K562 (cell line): ENCODE results near the gene VPS41. TPM values are rescaled to one million over a fixed set of nuclear protein-coding genes. Genes with fewer than 3 reads are reported as not detected.

Source experiments
- EWSR1 ChIP-seq: fragments of 450-650 bp; IDR thresholded peaks from 2 replicates; pipeline ENCODE4 v1.6.1; 2018; ENCODE audit warnings: borderline replicate concordance, mild to moderate bottlenecking, low read depth, moderate library complexity; ENCODE audit not compliant: partially characterized antibody
- HDAC2 ChIP-seq: fragments of 450-650 bp; IDR thresholded peaks from 2 replicates; pipeline ENCODE4 v1.6.1; 2016; ENCODE audit warnings: mild to moderate bottlenecking
- HEY1 ChIP-seq: fragments of 250-450 bp; sonication (Bioruptor Pico); IDR thresholded peaks from 2 replicates; pipeline ENCODE4 v1.5.0; 2020; ENCODE audit warnings: mild to moderate bottlenecking, moderate library complexity, borderline replicate concordance
- KLF13 ChIP-seq: fragments of 450-650 bp; IDR thresholded peaks from 2 replicates; pipeline ENCODE4 v1.6.1; 2016; ENCODE audit warnings: missing genetic modification characterization, low read depth, mild to moderate bottlenecking, missing compliant biosample characterization, moderate library complexity, borderline replicate concordance
- MAFF ChIP-seq: IDR thresholded peaks from 2 replicates; pipeline ENCODE4 v1.6.1; 2012; ENCODE audit warnings: low read length, improper control_type of control experiment
- NFIX ChIP-seq: fragments of 250-450 bp; sonication (Bioruptor Pico); IDR thresholded peaks from 2 replicates; pipeline ENCODE4 v1.4.0; 2020; ENCODE audit warnings: low read depth, mild to moderate bottlenecking, moderate library complexity
- POLR2G ChIP-seq: fragments of 200-400 bp; formaldehyde crosslinking; IDR thresholded peaks from 2 replicates; pipeline ENCODE4 v1.6.1; 2017; ENCODE audit warnings: low read depth, mild to moderate bottlenecking, antibody characterized with exemption, low read length, moderate library complexity
- SMARCB1 ChIP-seq: IDR thresholded peaks from 2 replicates; pipeline ENCODE4 v1.6.1; 2011; ENCODE audit warnings: improper control_type of control experiment, low read depth; ENCODE audit not compliant: insufficient read length
- SNIP1 ChIP-seq: fragments of 450-650 bp; IDR thresholded peaks from 2 replicates; pipeline ENCODE4 v1.7.1; 2017; ENCODE audit warnings: low read depth, mild to moderate bottlenecking
- SRF ChIP-seq, 2 experiments: fragments of 250-450, 450-650 bp in 1 of 2; sonication (Bioruptor Pico) in 1 of 2; sonication (generic) in 1 of 2; formaldehyde crosslinking; IDR thresholded peaks; 2 replicates each; pipeline versions ENCODE4 v1.5.0 to v1.5.1; 2020 to 2022; ENCODE audit warnings: mild to moderate bottlenecking in 1 of 2, missing genetic modification reagents in 1 of 2
- STAG1 ChIP-seq: sonication (generic); formaldehyde crosslinking; IDR thresholded peaks from 2 replicates; pipeline ENCODE4 v1.5.0; 2020; ENCODE audit warnings: missing genetic modification reagents, borderline replicate concordance
- TBL1XR1 ChIP-seq, 2 experiments: IDR thresholded peaks; 2 replicates each; pipeline ENCODE4 v1.6.1; 2012; ENCODE audit warnings: improper control_type of control experiment in 2 of 2, low read length in 2 of 2, mild to moderate bottlenecking in 1 of 2
- TSC22D4 ChIP-seq: fragments of 450-650 bp; IDR thresholded peaks from 2 replicates; pipeline ENCODE4 v1.6.1; 2016; ENCODE audit warnings: missing genetic modification characterization, missing biosample characterization, control low read depth
- ZNF12 ChIP-seq: sonication (generic); formaldehyde crosslinking; IDR thresholded peaks from 2 replicates; pipeline ENCODE4 v1.4.0; 2020; ENCODE audit warnings: mild to moderate bottlenecking, missing genetic modification reagents
- ZNF347 ChIP-seq: fragments of 450-650 bp; formaldehyde crosslinking; IDR thresholded peaks from 2 replicates; pipeline ENCODE4 v1.4.0; 2020; ENCODE audit warnings: low read depth, mild to moderate bottlenecking, moderate library complexity
- ZNF79 ChIP-seq: fragments of 250-450 bp; sonication (Bioruptor Pico); IDR thresholded peaks from 2 replicates; pipeline ENCODE4 v1.4.0; 2020; ENCODE audit warnings: low read depth, mild to moderate bottlenecking, moderate library complexity
- polyA plus RNA-seq, 8 experiments: library from polyadenylated mRNA; depleted of rRNA in 4 of 8; stranded (reverse) in 5 of 8; unstranded in 3 of 8; fragments of >200 nt; fragmentation: Nextera tagmentation in 2 of 8; fragmentation: Illumina TruSeq in 1 of 8; extraction: Ambion mirVana in 2 of 8; extraction: Trizol in 1 of 8; gene quantifications; 2 replicates each; pipeline versions ENCODE4 v1.2.1 to v1.2.3, GENCODE V29; 2011 to 2014; ENCODE audit warnings: inconsistent platforms in 1 of 8, missing spikeins in 1 of 8
- total RNA-seq, 7 experiments: library from RNA; depleted of rRNA in 6 of 7; stranded (reverse); fragments of >200 nt in 6 of 7; fragmentation: Illumina TruSeq in 2 of 7; extraction: Trizol in 2 of 7; gene quantifications; 2 replicates each; pipeline versions ENCODE4 v1.2.1 to v1.2.3, GENCODE V29; 2011 to 2021; ENCODE audit warnings: low replicate concordance in 1 of 7
- TF ChIP-seq, protein P1 (sequence below): fragments of 450-650 bp; formaldehyde crosslinking; IDR thresholded peaks from 2 replicates; pipeline ENCODE4 v1.4.0; 2022; ENCODE audit warnings: mild to moderate bottlenecking, moderate library complexity
- TF ChIP-seq, protein P2 (sequence below): sonication (generic); IDR thresholded peaks from 2 replicates; pipeline ENCODE4 v1.6.1; 2016
- TF ChIP-seq, protein P3 (sequence below), 3 experiments: fragments of 200-800 bp in 1 of 3; fragments of 250-450 bp in 1 of 3; fragments of 450-650 bp in 1 of 3; sonication (Bioruptor Pico) in 1 of 3; sonication (Bioruptor generic) in 1 of 3; formaldehyde crosslinking in 1 of 3; IDR thresholded peaks; 2 replicates each; pipeline versions ENCODE4 v1.6.1 to v1.8.0; 2016 to 2022; ENCODE audit warnings: mild to moderate bottlenecking in 2 of 3, missing genetic modification characterization in 2 of 3, missing compliant biosample characterization in 1 of 3, moderate library complexity in 1 of 3
- TF ChIP-seq, protein P4 (sequence below): sonication (generic); formaldehyde crosslinking; IDR thresholded peaks from 2 replicates; pipeline ENCODE4 v1.8.0; 2022; ENCODE audit warnings: missing genetic modification reagents, mild to moderate bottlenecking, borderline replicate concordance

VPS41 gene
- total and polyA plus RNA-seq, 9 of the 15 experiments (the other 6 are each of a cell fraction or from before 2014, with no cell fraction given) = 17.7 to 46.8 (median 32.1) TPM

DNA sequence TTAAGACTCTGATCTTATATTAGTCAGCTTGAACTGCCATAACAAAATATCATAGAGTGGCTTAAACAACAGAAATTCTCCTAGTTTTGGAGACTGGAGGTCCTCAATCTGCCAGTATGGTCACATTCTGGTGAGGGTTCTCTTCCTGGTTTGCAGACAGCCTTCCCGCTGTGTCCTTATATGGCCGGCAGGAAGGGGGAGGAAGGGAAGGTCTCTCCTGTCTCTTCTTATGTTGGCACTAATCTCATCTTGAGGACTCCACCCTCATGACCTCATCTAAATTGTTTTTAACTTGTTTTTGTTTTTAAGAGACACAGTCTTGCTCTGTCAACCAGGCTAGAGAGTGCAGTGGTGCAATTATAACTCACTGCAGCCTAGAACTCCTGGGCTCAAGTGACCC is 53.1 kb downstream of the VPS41 start (continued):
- TF ChIP-seq ZNF12 (CRISPR knock-in tag) = no peak
- TF ChIP-seq, protein P1, sequence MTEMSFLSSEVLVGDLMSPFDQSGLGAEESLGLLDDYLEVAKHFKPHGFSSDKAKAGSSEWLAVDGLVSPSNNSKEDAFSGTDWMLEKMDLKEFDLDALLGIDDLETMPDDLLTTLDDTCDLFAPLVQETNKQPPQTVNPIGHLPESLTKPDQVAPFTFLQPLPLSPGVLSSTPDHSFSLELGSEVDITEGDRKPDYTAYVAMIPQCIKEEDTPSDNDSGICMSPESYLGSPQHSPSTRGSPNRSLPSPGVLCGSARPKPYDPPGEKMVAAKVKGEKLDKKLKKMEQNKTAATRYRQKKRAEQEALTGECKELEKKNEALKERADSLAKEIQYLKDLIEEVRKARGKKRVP (CRISPR knock-in tag) = no peak
- TF ChIP-seq NFIX = no peak
- TF ChIP-seq, protein P2, sequence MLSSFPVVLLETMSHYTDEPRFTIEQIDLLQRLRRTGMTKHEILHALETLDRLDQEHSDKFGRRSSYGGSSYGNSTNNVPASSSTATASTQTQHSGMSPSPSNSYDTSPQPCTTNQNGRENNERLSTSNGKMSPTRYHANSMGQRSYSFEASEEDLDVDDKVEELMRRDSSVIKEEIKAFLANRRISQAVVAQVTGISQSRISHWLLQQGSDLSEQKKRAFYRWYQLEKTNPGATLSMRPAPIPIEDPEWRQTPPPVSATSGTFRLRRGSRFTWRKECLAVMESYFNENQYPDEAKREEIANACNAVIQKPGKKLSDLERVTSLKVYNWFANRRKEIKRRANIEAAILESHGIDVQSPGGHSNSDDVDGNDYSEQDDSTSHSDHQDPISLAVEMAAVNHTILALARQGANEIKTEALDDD = no peak
- no peak for TF ChIP-seq STAG1
- TF ChIP-seq SMARCB1 = no peak
- no peak for TF ChIP-seq POLR2G
- no peak for TF ChIP-seq ZNF79 (CRISPR knock-in tag)
- TF ChIP-seq SNIP1 = no peak
- no peak for TF ChIP-seq HEY1 (CRISPR knock-in tag)
- no peak for TF ChIP-seq MAFF
- TF ChIP-seq, protein P3, sequence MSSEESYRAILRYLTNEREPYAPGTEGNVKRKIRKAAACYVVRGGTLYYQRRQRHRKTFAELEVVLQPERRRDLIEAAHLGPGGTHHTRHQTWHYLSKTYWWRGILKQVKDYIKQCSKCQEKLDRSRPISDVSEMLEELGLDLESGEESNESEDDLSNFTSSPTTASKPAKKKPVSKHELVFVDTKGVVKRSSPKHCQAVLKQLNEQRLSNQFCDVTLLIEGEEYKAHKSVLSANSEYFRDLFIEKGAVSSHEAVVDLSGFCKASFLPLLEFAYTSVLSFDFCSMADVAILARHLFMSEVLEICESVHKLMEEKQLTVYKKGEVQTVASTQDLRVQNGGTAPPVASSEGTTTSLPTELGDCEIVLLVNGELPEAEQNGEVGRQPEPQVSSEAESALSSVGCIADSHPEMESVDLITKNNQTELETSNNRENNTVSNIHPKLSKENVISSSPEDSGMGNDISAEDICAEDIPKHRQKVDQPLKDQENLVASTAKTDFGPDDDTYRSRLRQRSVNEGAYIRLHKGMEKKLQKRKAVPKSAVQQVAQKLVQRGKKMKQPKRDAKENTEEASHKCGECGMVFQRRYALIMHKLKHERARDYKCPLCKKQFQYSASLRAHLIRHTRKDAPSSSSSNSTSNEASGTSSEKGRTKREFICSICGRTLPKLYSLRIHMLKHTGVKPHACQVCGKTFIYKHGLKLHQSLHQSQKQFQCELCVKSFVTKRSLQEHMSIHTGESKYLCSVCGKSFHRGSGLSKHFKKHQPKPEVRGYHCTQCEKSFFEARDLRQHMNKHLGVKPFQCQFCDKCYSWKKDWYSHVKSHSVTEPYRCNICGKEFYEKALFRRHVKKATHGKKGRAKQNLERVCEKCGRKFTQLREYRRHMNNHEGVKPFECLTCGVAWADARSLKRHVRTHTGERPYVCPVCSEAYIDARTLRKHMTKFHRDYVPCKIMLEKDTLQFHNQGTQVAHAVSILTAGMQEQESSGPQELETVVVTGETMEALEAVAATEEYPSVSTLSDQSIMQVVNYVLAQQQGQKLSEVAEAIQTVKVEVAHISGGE (CRISPR knock-in tag; IDR thresholded peaks at IDR 0.05) = 0 out of 6 replicates have a peak, but pooled peaks of 1 of the 3 experiments have one; percentile 23
- no peak for TF ChIP-seq HDAC2
- TF ChIP-seq, protein P4, sequence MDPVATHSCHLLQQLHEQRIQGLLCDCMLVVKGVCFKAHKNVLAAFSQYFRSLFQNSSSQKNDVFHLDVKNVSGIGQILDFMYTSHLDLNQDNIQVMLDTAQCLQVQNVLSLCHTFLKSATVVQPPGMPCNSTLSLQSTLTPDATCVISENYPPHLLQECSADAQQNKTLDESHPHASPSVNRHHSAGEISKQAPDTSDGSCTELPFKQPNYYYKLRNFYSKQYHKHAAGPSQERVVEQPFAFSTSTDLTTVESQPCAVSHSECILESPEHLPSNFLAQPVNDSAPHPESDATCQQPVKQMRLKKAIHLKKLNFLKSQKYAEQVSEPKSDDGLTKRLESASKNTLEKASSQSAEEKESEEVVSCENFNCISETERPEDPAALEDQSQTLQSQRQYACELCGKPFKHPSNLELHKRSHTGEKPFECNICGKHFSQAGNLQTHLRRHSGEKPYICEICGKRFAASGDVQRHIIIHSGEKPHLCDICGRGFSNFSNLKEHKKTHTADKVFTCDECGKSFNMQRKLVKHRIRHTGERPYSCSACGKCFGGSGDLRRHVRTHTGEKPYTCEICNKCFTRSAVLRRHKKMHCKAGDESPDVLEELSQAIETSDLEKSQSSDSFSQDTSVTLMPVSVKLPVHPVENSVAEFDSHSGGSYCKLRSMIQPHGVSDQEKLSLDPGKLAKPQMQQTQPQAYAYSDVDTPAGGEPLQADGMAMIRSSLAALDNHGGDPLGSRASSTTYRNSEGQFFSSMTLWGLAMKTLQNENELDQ (CRISPR knock-in tag) = no peak
- TF ChIP-seq TBL1XR1 (IDR thresholded peaks at IDR 0.05; ENCODE audit: low read length in 2 of 2) = no peak
- no peak for TF ChIP-seq EWSR1
- no peak for TF ChIP-seq ZNF347 (CRISPR knock-in tag)
- no peak for TF ChIP-seq KLF13
- TF ChIP-seq TSC22D4 (tag) = no peak
- TF ChIP-seq SRF (CRISPR knock-in tag; IDR thresholded peaks at IDR 0.05) = peak; percentile 83 to 97
- TF ChIP-seq, all 486 proteins: peak for 9
